Activated effector memory CD4-positive, alpha-beta T cell treated with Interleukin-2 at 50 U/mL for 16 hours (primary cell): ENCODE measurements around the gene ZNF438.
"Not testable (repeated sequence)": the region's sequence is repeated elsewhere in the genome, so short reads cannot be mapped to it uniquely, and the experiment has no call there.

Experiments used
- DNase-seq: peaks from one replicate; pipeline ENCODE4 v3.0.0-alpha.2; 2020

Gene ZNF438

DNA sequence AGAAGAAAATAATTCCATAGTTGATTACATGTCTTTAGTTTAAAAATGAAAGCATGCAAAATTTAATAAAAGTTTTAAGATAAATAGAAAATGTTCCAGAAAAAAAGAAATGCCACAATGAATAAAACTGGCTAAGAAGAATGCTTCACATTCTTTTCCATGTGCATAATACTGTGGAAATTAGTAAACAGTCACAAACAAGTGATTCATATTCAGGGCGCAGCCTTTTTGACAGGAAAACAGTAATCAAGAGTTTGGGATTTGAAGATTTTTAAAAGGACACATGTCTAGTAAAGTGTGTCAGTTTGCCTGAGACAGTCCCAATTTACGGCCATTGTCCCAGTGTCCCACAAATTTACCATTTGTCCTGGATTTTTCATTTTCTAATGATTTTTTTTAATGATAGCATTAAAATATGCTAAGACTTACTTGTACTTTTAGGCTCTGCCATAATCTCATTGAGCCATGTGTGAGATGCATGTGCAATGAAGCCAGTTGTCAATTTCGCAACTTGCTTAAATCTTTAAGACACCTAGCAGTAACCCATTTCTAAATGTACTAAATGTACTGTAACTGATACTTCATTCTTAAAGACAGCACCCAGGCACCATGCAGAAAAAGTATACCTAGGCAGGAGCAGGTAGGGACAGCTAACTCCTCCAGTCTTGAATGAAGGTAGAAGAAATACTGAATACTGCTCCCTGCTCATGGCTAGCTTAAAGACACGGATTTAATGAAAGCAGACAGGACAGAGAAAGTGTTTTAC, 46.9 kb downstream of the ZNF438 start:
- DNase-seq = no peak

DNA sequence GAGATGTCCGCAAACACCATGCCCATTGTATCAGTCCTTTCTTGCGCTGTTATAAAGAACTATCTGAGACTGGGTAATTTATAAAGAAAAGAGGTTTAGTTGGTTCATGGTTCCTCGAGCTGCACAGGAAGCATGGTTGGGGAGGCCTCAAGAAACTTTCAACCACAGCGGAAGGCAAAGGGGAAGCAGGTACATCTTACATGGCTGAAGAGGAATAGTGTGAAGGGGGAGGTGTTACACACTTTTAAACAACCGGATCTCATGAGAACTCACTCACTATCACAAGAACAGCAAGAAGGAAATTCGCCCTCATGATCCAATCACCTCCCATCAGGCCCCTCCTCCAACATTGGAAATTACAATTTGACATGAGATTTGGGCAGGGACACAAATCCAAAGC, 48.5 kb downstream of the ZNF438 start:
- DNase-seq = not testable (repeated sequence)

DNA sequence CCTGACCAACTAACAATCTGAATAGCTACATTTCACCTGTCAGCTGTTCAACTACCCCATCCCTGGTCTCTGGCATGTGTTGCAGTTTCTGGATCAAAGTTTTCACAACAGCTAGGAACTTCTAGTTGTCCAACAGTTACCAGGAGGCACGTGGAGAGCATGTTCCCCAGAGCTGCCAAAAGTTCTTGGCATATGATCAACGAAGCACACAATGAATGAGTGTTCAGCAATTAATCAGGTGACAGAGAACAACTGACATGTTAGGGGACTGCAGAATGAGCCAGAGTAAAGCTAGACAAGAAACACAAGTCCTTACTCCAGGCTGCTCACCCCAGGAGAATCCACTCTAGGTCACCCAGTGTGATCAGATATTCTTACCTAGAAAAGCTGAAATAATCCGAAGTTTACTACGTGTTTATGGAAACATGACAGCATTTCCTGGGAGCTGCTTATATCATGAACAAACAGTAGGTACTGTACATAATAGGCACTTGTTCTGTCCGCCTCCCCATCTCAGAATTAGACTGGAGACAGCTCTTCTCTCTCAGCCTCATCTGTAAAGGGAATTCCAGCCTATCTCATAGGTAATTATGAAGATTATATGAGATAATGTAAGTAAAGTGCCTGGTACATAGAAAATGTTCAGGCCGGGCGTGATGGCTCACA, 50.6 kb downstream of the ZNF438 start:
- no peak for DNase-seq

DNA sequence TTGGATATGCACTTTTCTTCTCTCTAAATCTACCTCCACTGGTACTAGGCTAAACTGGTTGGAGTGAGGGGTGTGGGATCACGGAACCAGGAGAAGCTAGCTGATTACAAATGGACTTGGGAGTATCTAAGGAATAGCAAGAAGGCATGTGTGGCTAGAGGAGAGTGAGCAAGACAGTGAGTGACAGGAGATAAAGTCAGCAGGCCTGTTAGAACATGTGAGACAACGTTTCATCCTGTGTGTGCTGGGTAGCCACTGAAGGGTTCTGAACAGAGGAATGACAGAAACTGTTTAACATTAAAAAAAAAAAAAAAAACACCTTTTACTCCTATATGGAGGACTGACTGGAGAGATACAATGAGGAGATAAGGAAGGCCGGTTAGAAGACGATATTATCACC, 51.7 kb downstream of the ZNF438 start:
- no peak for DNase-seq

DNA sequence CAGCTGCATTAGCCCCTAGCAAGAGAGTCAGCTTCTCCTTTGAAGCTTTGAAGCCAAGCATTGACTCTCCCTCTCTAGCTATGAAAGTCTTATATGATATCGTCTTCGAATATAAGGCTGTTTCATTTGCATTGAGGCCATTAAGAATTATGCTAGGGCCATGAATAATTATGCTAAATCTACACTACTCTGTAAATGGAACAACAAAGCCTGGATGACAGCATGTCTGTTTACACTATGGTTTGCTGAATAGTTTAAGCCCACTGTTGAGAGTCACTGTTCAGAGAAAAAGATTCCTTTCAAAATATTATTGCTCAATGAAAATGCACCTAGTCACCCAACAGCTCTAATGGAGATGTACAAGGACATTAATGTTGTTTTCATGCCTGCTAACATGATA, 52.8 kb downstream of the ZNF438 start:
- no peak for DNase-seq

DNA sequence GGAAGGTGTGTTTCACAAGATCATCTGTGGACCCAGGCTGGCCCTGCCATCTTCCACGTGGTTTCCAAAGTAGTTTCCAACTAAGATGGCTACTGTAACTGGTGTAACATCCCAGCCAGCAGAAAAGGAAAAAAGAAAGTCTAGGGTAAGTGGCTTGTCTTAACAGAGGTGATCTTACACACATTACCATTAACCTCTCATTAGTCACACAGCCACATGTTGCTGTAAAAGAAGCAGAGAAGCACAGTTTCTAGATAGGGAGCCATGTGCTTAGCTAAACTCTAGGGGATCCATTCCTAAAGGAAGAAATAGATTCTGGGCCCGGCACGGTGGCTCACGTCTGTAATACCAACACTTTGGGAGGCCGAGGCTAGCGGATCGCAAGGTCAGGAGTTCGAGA, 54.3 kb downstream of the ZNF438 start:
- DNase-seq = no peak

DNA sequence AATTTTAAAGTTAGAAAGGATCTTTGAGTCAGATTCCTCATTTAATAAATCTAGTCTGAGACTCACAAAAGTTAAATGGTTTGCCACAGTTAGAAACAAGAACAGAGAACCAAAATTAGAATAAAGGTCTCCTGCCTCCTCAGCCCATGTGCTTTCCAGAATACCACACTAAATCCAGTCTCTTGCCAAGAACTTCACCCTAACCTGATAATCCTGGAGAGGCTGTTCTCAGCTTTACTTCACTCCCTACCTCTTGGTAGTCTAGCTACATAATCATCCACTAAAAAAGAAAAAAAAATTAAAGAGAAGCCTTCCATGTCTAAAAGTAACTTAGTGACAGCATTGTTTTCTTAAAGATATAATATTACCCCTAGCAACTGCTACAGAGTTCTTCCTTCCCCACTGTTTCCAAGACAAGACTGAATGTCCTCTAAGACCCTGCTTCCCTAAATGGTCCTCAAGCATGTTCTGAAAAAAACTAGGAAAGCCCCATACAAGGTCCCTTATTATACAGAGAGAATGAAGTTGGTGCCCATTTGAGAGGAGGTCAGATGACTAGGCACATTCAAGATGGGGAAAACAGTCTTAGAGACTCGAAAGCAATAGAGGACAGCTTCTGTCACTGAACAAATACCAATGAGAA, 56.8 kb downstream of the ZNF438 start:
- no peak for DNase-seq

DNA sequence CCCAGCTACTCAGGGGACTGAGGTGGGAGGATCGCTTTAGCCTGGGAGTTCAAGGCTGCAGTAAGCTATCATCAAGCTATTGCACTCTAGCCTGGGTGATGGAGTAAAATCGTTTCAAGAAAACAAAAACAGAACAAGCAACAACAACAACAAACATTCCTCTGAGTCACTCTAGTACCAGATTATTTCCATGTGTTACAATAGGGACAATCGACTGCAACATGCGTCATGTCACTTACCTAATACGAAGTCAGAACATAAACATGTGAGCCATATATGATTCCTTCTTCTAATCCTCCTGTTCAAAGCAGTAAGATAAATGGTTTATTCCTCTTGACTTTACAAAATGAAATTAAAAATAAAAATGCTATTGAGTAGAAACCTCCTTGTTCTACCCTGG, 57.3 kb downstream of the ZNF438 start:
- no peak for DNase-seq

DNA sequence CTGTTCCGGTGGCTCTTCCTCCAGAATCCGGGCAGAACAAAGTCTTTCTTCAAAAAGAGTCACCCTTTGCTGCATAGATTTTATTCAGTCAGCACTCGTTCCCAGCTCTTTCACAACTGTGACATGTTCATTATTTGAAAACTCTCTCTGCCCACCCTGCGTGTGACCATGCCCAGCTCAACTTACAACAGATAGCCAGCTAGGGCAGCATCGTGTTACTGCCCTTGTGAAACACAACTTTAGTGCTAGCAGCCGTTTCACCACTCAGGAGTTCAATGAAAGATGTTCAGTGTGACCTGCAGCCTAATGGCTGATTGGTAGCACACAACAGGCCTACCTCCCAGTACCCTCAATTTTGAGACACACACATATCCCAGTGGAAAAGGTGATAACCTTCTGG, 57.9 kb downstream of the ZNF438 start:
- no peak for DNase-seq

DNA sequence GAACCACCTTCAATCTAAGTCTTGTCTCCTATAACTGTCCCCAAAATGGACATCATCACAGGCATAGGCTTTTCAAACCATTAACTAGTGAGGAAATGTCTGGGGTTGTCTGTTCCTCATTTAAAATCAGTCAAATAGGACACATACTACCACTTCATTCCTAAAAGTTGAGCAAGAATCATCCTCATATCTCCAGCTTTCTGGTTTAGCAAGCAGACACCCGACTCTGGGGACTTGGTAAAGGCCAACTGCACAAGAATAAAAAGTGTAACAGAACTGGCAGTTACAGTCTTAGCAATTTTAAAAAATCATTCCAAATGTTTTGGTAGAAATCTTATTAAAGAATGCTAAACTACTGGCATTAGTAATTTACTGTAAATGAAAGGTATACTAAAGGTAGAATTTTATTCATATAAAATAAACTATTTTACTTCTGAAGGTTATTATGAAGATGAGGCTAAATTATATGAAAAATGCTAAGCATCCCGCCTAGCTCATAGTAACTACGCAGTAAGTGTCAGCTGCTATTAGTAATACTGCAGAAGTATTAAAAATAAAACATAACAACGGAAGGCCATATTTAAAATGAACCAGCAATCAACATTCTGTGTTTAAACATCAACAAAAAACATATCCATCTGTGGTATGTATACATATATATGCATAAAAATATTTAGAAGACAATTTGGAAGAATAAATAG, 60.8 kb downstream of the ZNF438 start:
- DNase-seq = no peak

DNA sequence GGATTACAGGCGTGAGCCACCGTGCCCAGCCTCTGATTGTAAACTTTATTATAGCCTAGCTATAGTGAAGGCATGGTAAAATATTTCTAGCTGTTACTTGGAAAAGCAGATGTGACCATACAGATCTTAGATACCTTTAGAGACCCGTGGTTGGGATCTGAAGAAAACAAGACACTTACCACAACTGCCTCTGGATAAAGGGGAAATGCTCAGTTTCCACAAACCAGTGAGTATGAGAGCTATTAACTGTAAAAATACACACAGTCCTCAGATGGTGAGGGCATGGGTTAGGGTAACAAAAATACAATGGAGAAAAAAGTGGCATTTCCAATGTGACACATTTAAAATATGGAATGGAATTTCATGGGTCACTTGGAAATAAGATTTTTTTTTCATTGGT, 63.0 kb downstream of the ZNF438 start:
- DNase-seq = no peak

DNA sequence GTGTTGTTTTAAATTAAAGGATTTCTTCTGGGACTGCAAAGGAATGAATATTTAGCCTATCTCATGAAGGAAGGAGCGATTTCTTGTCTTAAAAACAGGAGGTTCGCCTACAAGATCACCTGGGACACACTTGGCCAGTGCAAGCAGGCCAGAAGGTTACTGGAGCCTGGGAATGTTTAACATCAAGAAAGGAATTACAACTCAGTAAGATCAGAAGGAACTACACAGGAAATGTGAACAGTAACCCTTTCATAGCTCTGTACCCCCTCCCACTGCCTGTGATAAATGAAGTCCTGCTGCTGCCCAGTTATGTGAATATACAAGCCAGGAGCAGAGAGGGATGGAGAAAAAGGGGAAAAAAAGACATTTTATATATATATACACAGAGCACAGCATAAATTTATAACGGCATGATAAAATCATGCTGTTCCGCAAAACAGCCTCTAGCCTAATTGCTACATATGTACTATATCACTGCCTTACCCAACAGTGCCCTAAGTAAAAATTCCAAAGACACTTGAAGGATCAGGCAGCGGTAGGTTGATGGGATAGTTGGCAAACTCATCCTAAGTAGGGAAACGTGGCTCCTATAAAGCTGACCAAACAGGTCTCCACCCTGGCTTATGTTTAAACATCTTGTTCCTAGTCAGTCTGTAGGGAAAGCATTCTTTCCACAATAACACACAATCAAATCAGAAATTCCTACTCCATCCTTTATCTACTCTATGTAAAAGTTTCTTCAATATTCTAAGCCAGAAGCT, 63.8 kb downstream of the ZNF438 start:
- no peak for DNase-seq

DNA sequence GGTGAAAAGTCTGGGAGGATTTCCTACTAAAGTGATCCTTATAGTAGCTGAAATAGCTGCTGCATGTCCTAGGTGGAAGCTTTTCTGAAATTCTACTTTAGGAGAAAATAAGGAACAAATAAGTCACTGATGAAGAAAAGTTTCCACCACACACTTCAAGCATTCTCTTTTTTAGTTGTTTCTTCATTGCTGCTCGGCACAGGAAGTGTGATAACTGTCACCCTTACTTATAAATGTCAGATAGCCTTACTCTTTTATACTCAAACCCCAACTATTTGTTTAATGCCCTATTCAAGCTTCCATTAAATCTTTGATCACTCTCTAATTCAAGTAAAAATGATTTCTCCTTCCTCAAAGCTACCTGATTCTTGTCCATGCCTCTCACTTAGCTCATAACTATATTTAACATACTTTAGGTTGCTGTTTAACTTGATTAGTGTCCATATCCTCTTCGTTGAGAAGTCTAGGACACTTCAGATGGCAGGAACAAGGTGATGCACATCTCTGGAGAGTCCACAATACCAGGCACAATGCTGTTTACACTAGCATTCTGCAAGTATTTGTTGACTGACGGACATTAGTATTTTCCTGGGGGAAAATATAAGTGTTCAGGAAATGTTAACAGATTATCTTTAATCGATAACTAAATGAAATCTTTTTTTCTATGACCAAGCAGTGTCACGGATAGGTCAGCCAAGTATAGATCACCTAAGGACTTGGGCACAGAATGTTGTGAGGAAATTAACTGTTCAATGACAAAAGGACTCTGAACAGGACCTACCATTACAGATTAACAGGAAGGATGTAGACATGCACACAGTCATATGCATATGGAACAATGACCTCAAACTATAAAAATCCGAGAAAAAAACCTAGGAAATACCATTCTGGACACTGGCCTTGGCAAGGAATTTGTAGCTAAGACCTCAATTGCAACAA, 67.4 kb downstream of the ZNF438 start:
- no peak for DNase-seq

DNA sequence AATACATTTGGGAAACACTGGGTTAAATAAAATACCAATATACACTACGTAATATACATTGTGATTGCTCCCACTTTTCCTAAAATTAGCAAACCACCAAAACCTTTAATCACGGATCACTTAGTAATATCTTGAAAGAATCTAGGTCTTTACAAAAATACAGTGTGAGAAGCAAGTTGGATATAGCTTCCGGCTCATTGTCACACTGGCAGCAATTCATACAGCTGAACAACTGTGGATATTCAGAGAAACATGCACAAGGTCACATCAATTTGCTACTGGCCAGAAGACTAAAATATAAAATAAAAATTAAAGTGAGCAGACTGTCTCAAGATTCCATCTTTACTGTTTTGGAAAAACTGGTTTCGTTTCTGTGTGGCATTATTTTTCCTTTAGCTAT, 69.1 kb downstream of the ZNF438 start:
- DNase-seq = no peak

DNA sequence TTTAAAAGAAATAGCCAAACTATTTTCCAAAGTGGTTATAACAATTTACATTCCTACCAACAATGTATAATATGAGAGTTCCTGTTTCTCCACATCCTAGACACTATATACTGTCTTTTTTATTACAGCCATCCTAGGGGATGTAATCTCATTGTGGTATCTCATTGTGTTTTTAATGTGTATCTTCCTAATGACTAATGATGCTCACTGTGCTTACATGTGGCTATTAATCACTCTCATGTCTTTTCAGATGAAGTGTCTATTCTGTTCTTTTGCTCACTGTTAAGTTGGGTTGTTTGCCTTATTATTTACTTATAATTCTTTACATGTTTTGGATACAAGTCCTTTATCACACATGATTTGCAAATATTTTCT, 71.8 kb downstream of the ZNF438 start:
- DNase-seq = no peak

DNA sequence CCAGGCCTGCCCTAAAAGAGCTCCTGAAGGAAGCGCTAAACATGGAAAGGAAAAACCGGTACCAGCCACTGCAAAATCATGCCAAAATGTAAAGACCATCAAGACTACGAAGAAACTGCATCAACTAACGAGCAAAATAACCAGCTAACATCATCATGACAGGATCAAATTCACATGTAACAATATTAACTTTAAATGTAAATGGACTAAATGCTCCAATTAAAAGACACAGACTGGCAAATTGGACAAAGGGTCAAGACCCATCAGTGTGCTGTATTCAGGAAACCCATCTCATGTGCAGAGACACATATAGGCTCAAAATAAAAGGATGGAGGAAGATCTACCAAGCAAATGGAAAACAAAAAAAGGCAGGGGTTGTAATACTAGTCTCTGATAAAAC, 82.4 kb downstream of the ZNF438 start:
- DNase-seq = not testable (repeated sequence)

DNA sequence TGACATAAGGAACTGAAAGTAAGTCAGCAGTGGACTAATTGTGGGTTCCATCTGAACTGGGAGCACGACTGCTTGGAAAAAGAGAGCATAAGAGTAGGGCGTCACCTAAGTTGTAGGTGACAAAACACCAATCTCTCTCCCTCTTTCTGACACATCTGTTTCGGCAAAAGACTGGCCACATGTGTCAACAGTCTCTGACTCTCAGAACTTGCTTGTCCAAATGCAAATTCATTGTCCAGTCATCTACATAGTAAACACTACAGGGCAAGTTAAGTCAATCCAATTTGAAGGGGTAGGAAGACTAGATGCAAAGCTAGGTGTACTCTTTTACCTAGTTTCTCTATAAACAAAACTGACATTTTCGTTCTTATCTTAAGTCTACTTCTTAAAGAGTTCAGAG, 87.7 kb downstream of the ZNF438 start:
- no peak for DNase-seq

DNA sequence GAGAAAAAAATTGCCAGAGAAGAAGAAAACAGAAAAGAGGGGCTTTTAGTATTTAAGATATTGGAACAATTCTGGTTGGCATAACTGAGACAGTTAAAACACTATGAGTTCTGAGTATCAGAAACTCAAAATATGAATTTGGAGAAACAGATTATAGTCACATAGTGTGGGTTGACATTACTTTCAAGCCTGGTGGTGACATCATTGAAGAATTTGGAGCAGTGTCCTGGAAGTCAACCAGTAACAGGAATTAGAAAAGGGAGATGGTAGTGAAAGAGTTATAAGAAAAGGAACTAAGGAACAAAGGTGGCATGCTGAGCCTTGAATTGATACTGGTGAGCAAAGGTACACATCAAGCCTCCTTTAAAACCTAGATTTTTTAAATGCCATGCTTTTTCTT, 88.2 kb downstream of the ZNF438 start:
- DNase-seq = no peak

DNA sequence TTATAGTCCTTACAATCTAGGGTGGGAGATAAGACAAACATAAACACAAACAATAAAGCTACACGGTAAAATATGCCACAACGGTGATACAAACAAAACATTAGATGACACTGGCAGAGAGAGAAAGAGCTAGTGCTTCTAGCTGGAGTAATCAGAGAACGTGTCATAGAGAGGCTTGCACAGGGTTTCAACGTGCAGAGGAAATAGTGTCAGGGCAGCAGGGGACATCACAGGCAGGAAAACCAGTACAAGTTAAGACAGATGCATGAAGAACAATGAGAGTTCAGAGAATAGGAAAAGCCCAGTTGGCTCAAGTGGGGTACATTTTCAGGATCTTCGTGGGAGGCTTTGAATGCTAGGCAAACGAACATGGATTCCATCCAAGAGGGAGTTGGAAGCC, 91.4 kb downstream of the ZNF438 start:
- no peak for DNase-seq

DNA sequence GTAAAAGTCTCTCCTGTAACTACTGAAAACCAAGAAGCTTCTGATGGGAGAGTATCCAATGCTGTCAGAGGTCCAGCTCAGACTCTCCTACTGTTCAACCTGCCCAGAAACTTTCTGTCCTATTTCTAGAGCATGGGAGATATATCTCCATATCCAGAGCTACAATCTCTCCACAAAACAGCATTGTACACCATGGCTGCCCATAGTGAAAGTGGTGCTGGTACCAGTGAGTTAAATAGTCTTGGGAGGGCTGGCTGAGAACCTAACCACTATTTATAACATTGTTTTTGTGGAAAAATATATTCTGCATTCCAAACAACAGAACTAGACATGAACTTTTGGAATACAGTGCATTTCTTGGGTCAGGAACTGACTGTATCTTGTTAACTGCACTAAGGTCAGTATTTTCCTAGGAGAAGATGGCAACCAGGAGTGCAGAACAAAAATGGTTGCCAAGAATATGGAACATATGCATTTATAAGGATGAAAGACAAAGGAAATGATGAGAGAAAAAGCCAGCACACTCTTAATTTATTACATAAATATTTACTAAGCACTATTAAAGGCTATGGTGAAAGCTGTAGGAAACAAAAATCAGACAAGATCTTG, 91.9 kb downstream of the ZNF438 start:
- no peak for DNase-seq

DNA sequence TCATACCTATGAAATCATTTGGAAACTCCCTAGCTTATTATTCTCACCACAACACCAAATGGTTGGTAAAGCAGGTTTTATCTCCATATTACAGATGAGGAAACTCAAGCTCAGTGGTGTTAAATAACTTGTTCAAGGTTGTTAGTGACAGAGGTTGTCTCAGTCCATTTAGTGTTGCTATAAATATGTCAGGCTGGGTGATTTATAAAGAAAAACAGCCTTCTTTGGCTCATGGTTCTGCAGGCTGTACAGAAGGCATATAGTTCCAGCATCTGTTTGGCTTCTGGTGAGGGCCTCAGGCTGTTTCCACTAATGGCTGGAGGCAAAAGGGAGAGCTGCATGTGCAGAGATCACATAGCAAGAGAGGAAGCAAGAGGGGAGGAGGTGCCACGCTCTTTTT, 96.6 kb downstream of the ZNF438 start:
- no peak for DNase-seq
